CD8-positive, alpha-beta memory T cell (primary cell): Measurements from ENCODE around the gene MEF2A. TPM values are rescaled to one million over a fixed set of nuclear protein-coding genes. Genes with fewer than 3 reads are reported as not detected.

Experiments used
- CTCF ChIA-PET: fragments of 350-600 bp; sonication (Branson Sonifier 250); formaldehyde crosslinking; loops from one replicate; lab custom pipeline; 2021; ENCODE audit warnings: antibody characterized with exemption; lab: Charles Lee
- POLR2A ChIA-PET: fragments of 350-600 bp; sonication (Branson Sonifier 250); formaldehyde crosslinking; loops from one replicate; lab custom pipeline; 2021; ENCODE audit warnings: antibody characterized with exemption; lab: Charles Lee
- DNase-seq, 5 donors: peaks; one replicate each; pipeline versions ENCODE4 v3.0.0 to v3.0.0-alpha.2; 2020 to 2022; ENCODE audit warnings: mixed read lengths in 1 of 5
- H3K27ac ChIP-seq: one replicate; pipeline ENCODE4 v1.7.0; 2013; ENCODE audit warnings: low read depth, mild to moderate bottlenecking, low read length, moderate library complexity
- H3K27me3 ChIP-seq: 2 replicates; pipeline ENCODE4 v1.7.0; 2013; ENCODE audit warnings: low read length, mild to moderate bottlenecking; ENCODE audit not compliant: insufficient read depth, poor library complexity, severe bottlenecking
- H3K36me3 ChIP-seq: 2 replicates; pipeline ENCODE4 v1.7.0; 2013; ENCODE audit warnings: mild to moderate bottlenecking, low read length, moderate library complexity; ENCODE audit not compliant: insufficient read depth
- H3K4me1 ChIP-seq: 2 replicates; pipeline ENCODE4 v1.7.0; 2013; ENCODE audit warnings: mild to moderate bottlenecking, low read length, moderate library complexity; ENCODE audit not compliant: insufficient read depth
- H3K4me3 ChIP-seq: 2 replicates; pipeline ENCODE4 v1.7.0; 2013; ENCODE audit warnings: mild to moderate bottlenecking, low read length
- H3K9me3 ChIP-seq: 2 replicates; pipeline ENCODE4 v1.7.0; 2013; ENCODE audit warnings: mild to moderate bottlenecking, low read length
- H3K27ac Mint-ChIP-seq, 8 donors: one replicate each; pipeline ENCODE4 v1.8.0; 2020 to 2021; ENCODE audit warnings: mixed read lengths in 8 of 8, mild to moderate bottlenecking in 6 of 8, inconsistent platforms in 3 of 8, moderate library complexity in 3 of 8
- H3K27me3 Mint-ChIP-seq, 2 donors: one replicate each; pipeline ENCODE4 v1.8.0; 2020 to 2021; ENCODE audit warnings: mixed read lengths in 2 of 2, mild to moderate bottlenecking in 1 of 2, moderate library complexity in 1 of 2
- H3K36me3 Mint-ChIP-seq, 3 donors: one replicate each; pipeline ENCODE4 v1.8.0; 2020 to 2021; ENCODE audit warnings: mixed read lengths in 3 of 3, inconsistent platforms in 1 of 3, mild to moderate bottlenecking in 1 of 3
- H3K4me1 Mint-ChIP-seq, 3 donors: one replicate each; pipeline ENCODE4 v1.8.0; 2020 to 2021; ENCODE audit warnings: mixed read lengths in 3 of 3, inconsistent platforms in 1 of 3, mild to moderate bottlenecking in 1 of 3
- H3K4me3 Mint-ChIP-seq, 7 donors: one replicate each; pipeline ENCODE4 v1.8.0; 2020 to 2021; ENCODE audit warnings: mixed read lengths in 7 of 7, mild to moderate bottlenecking in 6 of 7, moderate library complexity in 4 of 7, inconsistent platforms in 2 of 7
- H3K9me3 Mint-ChIP-seq, 5 donors: one replicate each; pipeline ENCODE4 v1.8.0; 2020 to 2022; ENCODE audit warnings: mixed read lengths in 5 of 5, mild to moderate bottlenecking in 3 of 5, moderate library complexity in 2 of 5, inconsistent platforms in 1 of 5
- polyA plus RNA-seq: library from polyadenylated mRNA; unstranded; fragments of 300-500 nt; fragmentation: Illumina TruSeq; gene quantifications from one replicate; pipeline ENCODE4 v1.2.3, GENCODE V29; 2021
- total RNA-seq, 2 experiments: library from RNA; stranded (reverse); gene quantifications; one replicate each; pipeline ENCODE4 v1.2.3, GENCODE V29; 2021

Gene MEF2A
- total and polyA plus RNA-seq, 3 experiments from 2014 or later = 15.3 to 22.4 (median 21.1) TPM

DNA sequence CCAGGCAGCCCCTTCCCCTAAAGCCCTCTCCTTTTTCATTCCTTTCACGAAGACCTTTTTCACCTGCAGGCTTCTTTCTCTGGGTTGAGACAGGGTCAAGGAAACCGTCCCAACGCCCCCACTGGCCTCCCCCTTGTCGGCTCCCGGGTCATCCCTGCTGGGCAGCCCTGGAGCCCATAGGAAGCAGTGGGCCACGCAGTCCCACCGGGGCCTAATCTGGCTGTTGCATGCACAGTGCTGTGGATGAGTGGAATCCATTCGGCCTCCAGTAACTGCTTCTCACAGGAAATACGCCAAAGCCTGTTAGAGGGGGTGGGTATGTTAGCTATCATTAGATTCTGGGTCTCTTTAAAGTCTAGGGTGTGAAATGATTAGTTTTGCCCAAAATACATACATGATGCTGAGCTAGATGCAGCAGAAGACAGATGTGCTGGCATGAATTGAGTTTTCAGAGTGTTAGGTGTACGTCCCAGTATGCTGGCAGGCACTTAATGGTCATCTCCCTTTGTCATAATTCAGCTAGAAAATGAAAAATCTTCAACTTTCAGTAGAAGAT is 150.8 kb downstream of the MEF2A start:
- peak overlapping the region in 1 of 8 donors; percentile 25 for H3K27ac Mint-ChIP-seq
- Histone ChIP-seq H3K4me3 (no peak overlapping the region), H3K9me3 (no peaks in the 10 kb centered on the region), H3K4me1 (peaks cover 25% of the 10 kb centered on the region), H3K27ac (no peak overlapping the region), H3K27me3 (no peaks in the 10 kb centered on the region), H3K36me3 (peaks cover 7% of the 10 kb centered on the region)
- H3K4me1 Mint-ChIP-seq = peaks cover 18 to 44% (median 24%) of the 10 kb centered on the region in 3 donors
- DNase-seq = no peak
- POLR2A ChIA-PET = no interaction called here
- no peaks in the 10 kb centered on the region for H3K27me3 Mint-ChIP-seq
- H3K4me3 Mint-ChIP-seq = no peak overlapping the region
- no peaks in the 10 kb centered on the region for H3K9me3 Mint-ChIP-seq
- CTCF ChIA-PET = interaction anchor here (0.8 to 2.6 kb wide), 2 partner anchors 12 to 13 kb away, joined by 3 to 14 read pairs; no protein-coding TSS in a partner anchor
- H3K36me3 Mint-ChIP-seq = peaks cover 0 to 31% (median 4%) of the 10 kb centered on the region in 3 donors

DNA sequence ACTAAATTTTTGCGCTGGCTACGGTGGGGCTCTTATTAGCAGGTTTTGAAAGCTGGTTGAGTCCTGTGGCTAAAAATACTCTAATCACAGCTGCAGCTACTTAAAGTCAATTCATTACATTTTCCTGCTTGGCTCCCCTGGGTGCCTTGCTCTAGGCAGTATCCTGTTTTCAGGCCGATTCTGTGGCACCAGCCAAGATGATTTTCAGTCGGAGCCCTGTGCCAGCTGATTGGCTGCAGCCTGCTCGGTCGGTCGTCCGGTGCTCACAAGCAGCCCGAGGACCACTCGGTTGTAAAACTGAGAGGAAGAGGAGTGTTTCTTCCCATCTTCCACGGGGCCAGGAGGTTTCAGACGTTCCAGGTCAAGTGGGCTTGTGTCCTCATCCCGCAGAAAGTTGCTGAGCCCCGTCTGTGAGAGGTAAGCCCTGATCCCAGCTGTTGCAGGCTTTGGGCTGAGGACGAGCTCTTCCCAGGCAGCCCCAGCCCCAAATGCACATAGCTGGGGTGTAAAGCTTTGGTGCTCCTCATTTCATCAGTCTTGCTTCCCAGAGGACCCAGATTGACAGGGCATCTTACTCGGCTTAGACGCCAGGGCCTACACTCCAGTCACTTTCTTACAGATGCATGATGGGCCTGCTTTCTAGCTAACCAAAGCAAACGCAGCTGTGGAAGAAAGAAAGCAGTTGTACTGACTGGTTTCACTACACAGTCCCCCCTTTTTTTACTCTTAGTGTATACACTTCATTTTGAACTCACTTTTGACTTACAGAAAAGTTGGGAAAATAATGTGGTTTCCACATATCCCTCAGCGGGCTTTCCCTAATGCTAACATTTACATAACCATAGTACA is 151.6 kb downstream of the MEF2A start:
- POLR2A ChIA-PET = no interaction called here
- H3K27ac ChIP-seq = no peak overlapping the region
- CTCF ChIA-PET = interaction anchor here (1.2 to 2.6 kb wide), 2 partner anchors 13 kb away, joined by 3 to 14 read pairs; no protein-coding TSS in a partner anchor

DNA sequence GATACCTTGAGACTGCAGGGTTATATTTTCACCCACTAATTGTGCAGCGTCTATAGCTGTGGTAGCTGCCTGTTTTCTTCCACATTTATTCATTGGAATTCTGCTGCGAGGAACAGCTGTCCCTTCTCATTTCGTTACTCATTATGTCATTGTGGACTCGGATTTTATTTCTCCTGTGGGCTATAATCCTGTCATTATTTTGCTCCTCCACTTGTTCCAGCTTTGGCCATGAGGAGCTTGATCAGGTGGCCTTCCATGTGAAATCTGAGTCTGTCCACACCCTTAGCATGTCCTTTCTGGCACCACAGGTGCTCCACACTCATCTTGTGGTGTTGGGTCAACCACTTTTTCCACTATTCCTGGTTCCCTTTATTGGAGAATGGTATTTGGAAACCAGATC is 152.6 kb downstream of the MEF2A start:
- no peaks in the 10 kb centered on the region for H3K27me3 Mint-ChIP-seq
- Histone ChIP-seq H3K36me3 (no peaks in the 10 kb centered on the region), H3K4me3 (no peak overlapping the region), H3K27ac (no peak overlapping the region), H3K9me3 (no peaks in the 10 kb centered on the region), H3K4me1 (peaks cover 25% of the 10 kb centered on the region), H3K27me3 (no peaks in the 10 kb centered on the region)
- no peak for DNase-seq
- CTCF ChIA-PET = interaction anchor here (1.2 to 1.3 kb wide), 2 partner anchors 9 to 14 kb away, joined by 3 read pairs; no protein-coding TSS in a partner anchor
- POLR2A ChIA-PET = no interaction called here
- peaks cover 19 to 30% (median 22%) of the 10 kb centered on the region in 3 donors for H3K4me1 Mint-ChIP-seq
- no peak overlapping the region for H3K27ac Mint-ChIP-seq
- H3K9me3 Mint-ChIP-seq = no peaks in the 10 kb centered on the region
- H3K36me3 Mint-ChIP-seq = peaks cover 0 to 15% (median 1%) of the 10 kb centered on the region in 3 donors
- no peak overlapping the region for H3K4me3 Mint-ChIP-seq

More for the DNA sequence above, 151.6 kb downstream of the MEF2A start:
- DNase-seq = no peak
- Histone ChIP-seq H3K27me3 (no peaks in the 10 kb centered on the region), H3K9me3 (no peaks in the 10 kb centered on the region), H3K36me3 (peaks cover 5% of the 10 kb centered on the region), H3K4me1 (peaks cover 25% of the 10 kb centered on the region), H3K4me3 (no peak overlapping the region)
- H3K27me3 Mint-ChIP-seq = no peaks in the 10 kb centered on the region
- no peak overlapping the region for H3K4me3 Mint-ChIP-seq
- H3K4me1 Mint-ChIP-seq = peaks cover 19 to 36% (median 24%) of the 10 kb centered on the region in 3 donors
- H3K9me3 Mint-ChIP-seq = no peaks in the 10 kb centered on the region
- peaks cover 0 to 23% (median 1%) of the 10 kb centered on the region in 3 donors for H3K36me3 Mint-ChIP-seq
- H3K27ac Mint-ChIP-seq = no peak overlapping the region

GRCh38 chr15:99719096-99719541 is 153.3 kb downstream of the MEF2A start:
- Histone ChIP-seq H3K27ac (no peak overlapping the region), H3K27me3 (no peaks in the 10 kb centered on the region), H3K36me3 (no peaks in the 10 kb centered on the region), H3K4me1 (peaks cover 25% of the 10 kb centered on the region), H3K9me3 (no peaks in the 10 kb centered on the region), H3K4me3 (no peak overlapping the region)
- H3K36me3 Mint-ChIP-seq = peaks cover 0 to 14% (median 1%) of the 10 kb centered on the region in 3 donors
- no peaks in the 10 kb centered on the region for H3K9me3 Mint-ChIP-seq
- ChIA-PET POLR2A (no interaction called here), CTCF (interaction anchor here (1.3 kb wide), 1 partner anchor 9 kb away, joined by 3 read pairs; no protein-coding TSS in a partner anchor)
- no peak for DNase-seq
- H3K27ac Mint-ChIP-seq = peak overlapping the region in 1 of 8 donors; percentile 43
- H3K4me1 Mint-ChIP-seq = peaks cover 19 to 30% (median 22%) of the 10 kb centered on the region in 3 donors
- no peaks in the 10 kb centered on the region for H3K27me3 Mint-ChIP-seq
- no peak overlapping the region for H3K4me3 Mint-ChIP-seq

DNA sequence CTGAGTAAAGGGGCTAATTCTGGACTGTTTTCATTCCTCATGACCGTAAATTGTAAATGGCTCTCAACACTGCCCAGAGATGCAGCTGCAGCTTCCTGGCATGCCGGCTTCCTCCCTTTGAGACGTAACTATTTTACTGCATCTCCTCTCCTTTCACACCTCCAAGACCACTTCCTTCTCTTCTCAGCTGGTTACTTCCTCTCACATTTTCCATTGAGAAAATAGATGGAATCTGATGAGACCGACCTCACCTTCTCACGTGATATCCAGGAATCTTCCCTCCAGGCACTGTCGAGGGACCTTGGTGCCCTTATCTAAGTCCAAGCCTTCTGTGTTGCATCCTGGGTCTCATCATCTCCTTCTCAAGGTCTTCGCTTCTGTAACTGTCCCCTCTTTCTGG is 154.7 kb downstream of the MEF2A start:
- POLR2A ChIA-PET = interaction anchor here (1.0 kb wide), 1 partner anchor 13 kb away, joined by 3 read pairs; the partner anchor contains the start of gene LYSMD4
- H3K4me1 Mint-ChIP-seq = peaks cover 19 to 25% (median 22%) of the 10 kb centered on the region in 3 donors
- H3K4me3 Mint-ChIP-seq = peak overlapping the region; percentile 5 to 69 (median 43)
- peaks cover 0 to 3% (median 1%) of the 10 kb centered on the region in 3 donors for H3K36me3 Mint-ChIP-seq
- Histone ChIP-seq H3K36me3 (no peaks in the 10 kb centered on the region), H3K4me1 (peaks cover 25% of the 10 kb centered on the region), H3K4me3 (peak overlapping the region; percentile 16), H3K27ac (no peak overlapping the region), H3K9me3 (no peaks in the 10 kb centered on the region), H3K27me3 (no peaks in the 10 kb centered on the region)
- H3K27me3 Mint-ChIP-seq = no peaks in the 10 kb centered on the region
- no peak for DNase-seq
- CTCF ChIA-PET = no interaction called here
- no peaks in the 10 kb centered on the region for H3K9me3 Mint-ChIP-seq
- peak overlapping the region in 7 of 8 donors; percentile 2 to 73 (median 30) for H3K27ac Mint-ChIP-seq

DNA sequence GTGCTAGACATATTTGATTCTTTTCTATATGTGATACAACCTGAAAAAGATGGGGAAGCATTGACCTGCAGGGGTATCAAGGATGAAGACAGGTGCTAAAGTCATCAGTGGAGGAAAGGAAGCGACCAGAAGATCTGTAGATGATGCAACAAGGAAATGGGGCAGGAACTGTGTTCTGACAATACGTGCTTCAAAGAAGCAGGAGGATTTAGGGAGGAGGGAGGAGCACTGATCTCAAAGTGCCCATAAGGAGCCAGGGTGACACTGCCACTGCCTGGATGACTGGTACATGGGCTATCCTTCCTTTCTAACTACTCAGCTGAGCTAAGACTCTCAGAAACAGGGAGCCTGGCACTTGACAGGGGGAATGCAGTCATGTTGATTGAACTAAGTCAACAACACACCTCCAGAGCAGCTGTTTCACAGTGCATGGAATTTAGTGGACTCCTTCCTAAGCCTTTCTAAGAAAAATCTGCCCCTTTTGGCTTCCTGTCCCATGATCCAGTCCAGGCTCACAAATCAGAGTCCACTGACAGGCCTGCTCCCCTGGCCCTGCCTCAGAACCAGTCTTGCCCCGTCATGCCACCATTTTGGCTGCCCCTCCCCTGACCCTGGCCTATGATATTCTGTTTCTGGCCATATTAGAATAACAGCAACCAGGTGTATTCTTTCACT is 155.5 kb downstream of the MEF2A start:
- Mint-ChIP-seq H3K4me3 (peak overlapping the region in 5 of 7 donors; percentile 5 to 69 (median 48)), H3K9me3 (no peaks in the 10 kb centered on the region), H3K4me1 (peaks cover 19 to 23% (median 22%) of the 10 kb centered on the region in 3 donors), H3K27ac (peak overlapping the region in 4 of 8 donors; percentile 7 to 83 (median 46)), H3K27me3 (no peaks in the 10 kb centered on the region), H3K36me3 (peaks cover 0 to 1% (median 1%) of the 10 kb centered on the region in 3 donors)
- DNase-seq = no peak
- H3K36me3 ChIP-seq = no peaks in the 10 kb centered on the region
- ChIA-PET CTCF (no interaction called here), POLR2A (interaction anchor here (1.0 kb wide), 1 partner anchor 12 kb away, joined by 3 read pairs; the partner anchor contains the start of gene LYSMD4)
- no peak overlapping the region for H3K27ac ChIP-seq
- no peaks in the 10 kb centered on the region for H3K27me3 ChIP-seq
- H3K4me1 ChIP-seq = peaks cover 25% of the 10 kb centered on the region
- no peak overlapping the region for H3K4me3 ChIP-seq
- H3K9me3 ChIP-seq = no peaks in the 10 kb centered on the region

- Mint-ChIP-seq H3K27me3 (no peaks in the 10 kb centered on the region), H3K4me3 (no peak overlapping the region), H3K4me1 (peaks cover 19 to 23% (median 22%) of the 10 kb centered on the region in 3 donors), H3K9me3 (no peaks in the 10 kb centered on the region), H3K27ac (no peak overlapping the region), H3K36me3 (peaks cover 0 to 3% (median 1%) of the 10 kb centered on the region in 3 donors)
- no peak overlapping the region for H3K4me3 ChIP-seq
- no peaks in the 10 kb centered on the region for H3K9me3 ChIP-seq
- ChIA-PET POLR2A (no interaction called here), CTCF (no interaction called here)
- H3K27me3 ChIP-seq = no peaks in the 10 kb centered on the region
- H3K36me3 ChIP-seq = no peaks in the 10 kb centered on the region
- no peak for DNase-seq
- H3K4me1 ChIP-seq = peaks cover 25% of the 10 kb centered on the region
- no peak overlapping the region for H3K27ac ChIP-seq
These were observed 156.1 kb downstream of the MEF2A start for GRCh38 chr15:99721896-99722295.
